B cell (primary cell): ENCODE data around the gene IFNA10. TPM values are rescaled to one million over a fixed set of nuclear protein-coding genes. Genes with fewer than 3 reads are reported as not detected.
"Not testable (repeated sequence)": the region's sequence is repeated elsewhere in the genome, so short reads cannot be mapped to it uniquely, and the experiment has no call there.

ENCODE experiments used
- ATAC-seq: fragments of 200-7000 bp; cut with Tn5 transposase; one replicate; pipeline ENCODE4 v1.10.0; 2021; ENCODE audit warnings: low read depth, mild to moderate bottlenecking, moderate number of reproducible peaks, moderate library complexity
- CTCF ChIA-PET: fragments of 350-600 bp; sonication (Branson Sonifier 250); formaldehyde crosslinking; loops from one replicate; lab custom pipeline; 2021; ENCODE audit warnings: antibody characterized with exemption, inconsistent platforms; lab: Charles Lee
- POLR2A ChIA-PET: fragments of 350-600 bp; sonication (Branson Sonifier 250); formaldehyde crosslinking; loops from one replicate; lab custom pipeline; 2021; ENCODE audit warnings: antibody characterized with exemption; lab: Charles Lee
- DNase-seq: peaks from one replicate; pipeline ENCODE4 v3.0.0; 2013
- H2AFZ ChIP-seq: 2 replicates; pipeline ENCODE4 v1.6.1; 2012; ENCODE audit warnings: mild to moderate bottlenecking, low read depth, low read length; ENCODE audit not compliant: insufficient read depth, poor library complexity, severe bottlenecking
- H3K27ac ChIP-seq, 2 donors: 1 replicate in 1 of 2; 2 replicates in 1 of 2; pipeline ENCODE4 v1.5.1; 2012 to 2013; ENCODE audit warnings: low read length in 2 of 2, mild to moderate bottlenecking in 2 of 2, moderate library complexity in 1 of 2
- H3K27me3 ChIP-seq, 4 experiments: fragments of 200-600 bp in 1 of 4; sonication (generic) in 1 of 4; replicated peaks in 1 of 4; 1 replicate in 2 of 4; 2 replicates in 2 of 4; pipeline versions ENCODE4 v1.6.1 to v1.7.0; 2013 to 2016; ENCODE audit warnings: low read length in 3 of 4, mild to moderate bottlenecking in 2 of 4, mixed read lengths in 1 of 4, moderate library complexity in 1 of 4; ENCODE audit not compliant: insufficient read depth in 4 of 4, control insufficient read depth in 3 of 4; ENCODE audit errors: control extremely low read depth in 1 of 4
- H3K36me3 ChIP-seq, 2 experiments: replicated peaks in 1 of 2; 1 replicate in 1 of 2; 2 replicates in 1 of 2; pipeline versions ENCODE4 v1.6.1 to v1.7.1; 2013; ENCODE audit warnings: low read length in 1 of 2; ENCODE audit not compliant: insufficient read depth in 2 of 2, control insufficient read depth in 1 of 2; ENCODE audit errors: control extremely low read depth in 1 of 2, extremely low read depth in 1 of 2
- H3K4me1 ChIP-seq, 2 donors: fragments of 200-600 bp in 1 of 2; sonication (generic) in 1 of 2; 1 replicate in 1 of 2; 2 replicates in 1 of 2; pipeline versions ENCODE4 v1.5.1 to v1.6.1; 2013 to 2017; ENCODE audit warnings: low read length in 2 of 2; ENCODE audit not compliant: control insufficient read depth in 2 of 2, insufficient read depth in 2 of 2
- H3K4me2 ChIP-seq: replicated peaks from 2 replicates; pipeline ENCODE3; 2012; ENCODE audit warnings: mild to moderate bottlenecking, low read depth, low read length; ENCODE audit not compliant: poor library complexity, severe bottlenecking
- H3K4me3 ChIP-seq, 5 experiments: fragments of 200-600 bp in 1 of 5; sonication (generic) in 1 of 5; 1 replicate in 3 of 5; 2 replicates in 2 of 5; pipeline versions ENCODE4 v1.5.1 to v1.7.0; 2011 to 2016; ENCODE audit warnings: low read length in 4 of 5, mild to moderate bottlenecking in 4 of 5, low read depth in 2 of 5, control low read depth in 1 of 5, moderate library complexity in 1 of 5; ENCODE audit not compliant: insufficient read depth in 1 of 5; ENCODE audit errors: control extremely low read depth in 1 of 5, extremely low read depth in 1 of 5
- H3K79me2 ChIP-seq: fragments of 200-600 bp; sonication (generic); one replicate; pipeline ENCODE4 v1.6.0; 2016; ENCODE audit warnings: low read length; ENCODE audit not compliant: control insufficient read depth, insufficient read depth
- H3K9ac ChIP-seq: fragments of 200-600 bp; sonication (generic); 2 replicates; pipeline ENCODE4 v1.6.1; 2017; ENCODE audit warnings: mild to moderate bottlenecking, low read length, moderate library complexity
- H3K9me3 ChIP-seq, 3 donors: one replicate each; pipeline versions ENCODE4 v1.6.1 to v1.7.1; 2013; ENCODE audit warnings: low read length in 2 of 3; ENCODE audit not compliant: control insufficient read depth in 2 of 3, insufficient read depth in 1 of 3; ENCODE audit errors: control extremely low read depth in 1 of 3
- H4K20me1 ChIP-seq: 2 replicates; pipeline ENCODE4 v1.6.0; 2012; ENCODE audit warnings: mild to moderate bottlenecking, low read length; ENCODE audit not compliant: insufficient read depth, control insufficient read depth, poor library complexity, severe bottlenecking
- H3K27ac Mint-ChIP-seq: one replicate; pipeline ENCODE4 v1.8.0; 2021; ENCODE audit warnings: mixed read lengths
- H3K27me3 Mint-ChIP-seq: one replicate; pipeline ENCODE4 v1.8.0; 2021; ENCODE audit warnings: mixed read lengths
- H3K4me1 Mint-ChIP-seq: one replicate; pipeline ENCODE4 v1.8.0; 2021; ENCODE audit warnings: mixed read lengths
- H3K4me3 Mint-ChIP-seq: one replicate; pipeline ENCODE4 v1.8.0; 2021; ENCODE audit warnings: mixed read lengths
- H3K9me3 Mint-ChIP-seq: one replicate; pipeline ENCODE4 v1.8.0; 2022; ENCODE audit warnings: mixed read lengths; ENCODE audit not compliant: insufficient read depth
- CTCF ChIP-seq: fragments of 200-600 bp; IDR thresholded peaks from one replicate; pipeline ENCODE4 v1.8.0; 2022; ENCODE audit warnings: antibody characterized with exemption, mild to moderate bottlenecking
- EZH2 ChIP-seq: IDR thresholded peaks from 2 replicates; pipeline ENCODE4 v1.6.1; 2012; ENCODE audit warnings: borderline replicate concordance, low read depth, mild to moderate bottlenecking, moderate library complexity, low read length; ENCODE audit not compliant: insufficient read depth, poor library complexity, severe bottlenecking
- WGBS: methylation state at CpG from one replicate; pipeline ENCODE4 v1.1.5; 2013; ENCODE audit warnings: missing lambda C conversion rate; ENCODE audit not compliant: insufficient coverage; 5-methylcytosine and 5-hydroxymethylcytosine counted together
- intact Hi-C: fragments of 100-400 bp; cut with micrococcal nuclease; formaldehyde crosslinking; loops from one replicate; pipeline ENCODE4 v1.10.0; 2022
- polyA plus RNA-seq: library from polyadenylated mRNA; depleted of rRNA; stranded (reverse); fragments of >200 nt; gene quantifications from 2 replicates; pipeline ENCODE4 v1.2.3, GENCODE V29; 2012
- total RNA-seq, 2 donors: library from RNA; stranded (reverse); fragments of 120-200 nt in 1 of 2; gene quantifications; 1 replicate in 1 of 2; 2 replicates in 1 of 2; pipeline versions ENCODE4 v1.2.3 to v1.2.4, GENCODE V29; 2013 to 2022

IFNA10 gene
- total and polyA plus RNA-seq, 2 donors (not counting 1 experiment from before 2014, with no cell fraction given) = not detected

GRCh38 chr9:21235468-21236359 is 28.8 kb upstream of the IFNA10 start:
- CTCF ChIA-PET = interaction anchor here (0.8 to 2.1 kb wide), 14 partner anchors 14 to 564 kb away, joined by 3 to 11 read pairs (median 4); no protein-coding TSS in a partner anchor
- H3K79me2 ChIP-seq, H3K36me3 ChIP-seq, H3K4me1 ChIP-seq, H3K4me3 ChIP-seq, H3K4me3 Mint-ChIP-seq, H3K27ac Mint-ChIP-seq, H4K20me1 ChIP-seq, H3K4me1 Mint-ChIP-seq, H3K27me3 ChIP-seq, POLR2A ChIA-PET, H3K9me3 Mint-ChIP-seq, H3K9me3 ChIP-seq, H3K9ac ChIP-seq, H3K27ac ChIP-seq: not testable (repeated sequence)
- ATAC-seq (peak; percentile 63), DNase-seq (peak; percentile 62)
- TF ChIP-seq CTCF = peak; percentile 64
- peaks cover 16% of the 10 kb centered on the region for H3K27me3 Mint-ChIP-seq
- Histone ChIP-seq H2AFZ (peak overlapping the region; percentile 45), H3K4me2 (peak overlapping the region; percentile 19)
- WGBS = 0% methylated on average over 2 of the region's 8 CpGs
- intact Hi-C loops = loop anchor here (1.0 kb wide), 1 partner anchor 554 kb away; no protein-coding TSS in a partner anchor

GRCh38 chr9:21234153-21234687 is 27.3 kb upstream of the IFNA10 start:
- no peaks in the 10 kb centered on the region for H3K9me3 ChIP-seq
- H2AFZ ChIP-seq = no peak overlapping the region
- H4K20me1 ChIP-seq = no peaks in the 10 kb centered on the region
- ChIA-PET CTCF (interaction anchor here (0.8 to 2.1 kb wide), 2 partner anchors 10 to 15 kb away, joined by 3 to 6 read pairs; no protein-coding TSS in a partner anchor), POLR2A (no interaction called here)
- H3K79me2 ChIP-seq = no peaks in the 10 kb centered on the region
- H3K27ac ChIP-seq = no peak overlapping the region
- H3K27ac Mint-ChIP-seq = no peak overlapping the region
- no peaks in the 10 kb centered on the region for H3K4me1 ChIP-seq
- H3K27me3 Mint-ChIP-seq = peaks cover 16% of the 10 kb centered on the region
- H3K4me3 Mint-ChIP-seq = no peak overlapping the region
- no peaks in the 10 kb centered on the region for H3K27me3 ChIP-seq
- DNase-seq = no peak
- H3K9me3 Mint-ChIP-seq = no peaks in the 10 kb centered on the region
- H3K36me3 ChIP-seq = no peaks in the 10 kb centered on the region
- H3K4me1 Mint-ChIP-seq = peaks cover 6% of the 10 kb centered on the region
- no peak for ATAC-seq
- no peak overlapping the region for H3K4me3 ChIP-seq
- 85% methylated on average over 3 of the region's 4 CpGs for WGBS
- no peak overlapping the region for H3K4me2 ChIP-seq
- intact Hi-C loops = no loop called here
- no peak for TF ChIP-seq CTCF
- no peak for TF ChIP-seq EZH2
- no peak overlapping the region for H3K9ac ChIP-seq
